ENCODE data around the gene CBR3. TPM values are rescaled to one million over a fixed set of nuclear protein-coding genes. Genes with fewer than 3 reads are reported as not detected.

CBR3 gene
- total and polyA plus RNA-seq, 4 donors: 0.23 to 9.0 (median 4.7) TPM

DNA sequence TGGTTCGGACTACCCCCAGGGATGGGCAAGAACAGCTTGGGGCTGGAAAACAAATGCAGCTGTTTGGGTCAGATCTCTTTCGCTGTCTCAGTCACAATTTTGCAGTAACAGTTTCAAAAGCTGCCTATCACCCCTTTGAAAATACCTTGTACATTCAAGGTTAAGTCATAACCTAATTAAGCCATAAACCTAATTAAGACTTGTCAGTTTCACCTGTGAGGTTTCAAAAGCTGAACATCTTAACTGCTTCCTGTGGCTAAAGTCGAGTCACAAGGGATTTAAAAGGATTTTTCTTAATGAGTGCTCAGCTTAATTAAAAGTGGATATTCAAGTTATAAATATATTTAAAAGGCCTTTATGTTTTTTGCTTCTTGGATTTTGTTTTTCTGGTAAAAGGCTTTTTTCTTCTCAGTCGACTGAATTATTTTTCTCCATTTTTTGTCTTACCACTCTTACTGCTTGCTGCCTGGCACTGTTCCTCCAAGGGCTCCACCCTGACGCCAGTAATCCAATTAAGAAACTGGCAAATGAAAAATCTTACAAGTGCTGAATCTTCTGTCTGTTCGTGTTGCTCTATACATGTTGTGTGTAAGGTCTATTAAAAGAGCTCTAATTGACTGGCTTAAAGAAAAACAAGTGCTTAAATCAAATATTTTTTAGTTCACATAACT is 33.8 kb upstream of the CBR3 start:
- Histone ChIP-seq H3K27ac (ENCODE audit: low read depth in 1 of 2, low read length in 1 of 2) (no peak overlapping the region), H3K4me3 (no peak overlapping the region), H3K36me3 (ENCODE audit: control insufficient read depth in 4 of 4, insufficient read depth in 4 of 4, low read length in 4 of 4) (no peaks in the 10 kb centered on the region), H3K4me1 (ENCODE audit: control insufficient read depth in 5 of 5, insufficient read depth in 5 of 5, low read length in 5 of 5) (peaks cover 0 to 13% (median 5%) of the 10 kb centered on the region in 5 donors), H3K9me3 (ENCODE audit: control insufficient read depth in 4 of 4, insufficient read depth in 3 of 4, low read length in 3 of 4) (no peaks in the 10 kb centered on the region), H3K9ac (ENCODE audit: insufficient read depth in 1 of 2, low read length in 2 of 2) (no peak overlapping the region), H3K27me3 (ENCODE audit: control insufficient read depth in 3 of 3, insufficient read depth in 3 of 3, low read length in 2 of 3) (peaks cover 0 to 15% (median 4%) of the 10 kb centered on the region in 3 donors)
- no peak for DNase-seq
- TF ChIP-seq, protein P1, sequence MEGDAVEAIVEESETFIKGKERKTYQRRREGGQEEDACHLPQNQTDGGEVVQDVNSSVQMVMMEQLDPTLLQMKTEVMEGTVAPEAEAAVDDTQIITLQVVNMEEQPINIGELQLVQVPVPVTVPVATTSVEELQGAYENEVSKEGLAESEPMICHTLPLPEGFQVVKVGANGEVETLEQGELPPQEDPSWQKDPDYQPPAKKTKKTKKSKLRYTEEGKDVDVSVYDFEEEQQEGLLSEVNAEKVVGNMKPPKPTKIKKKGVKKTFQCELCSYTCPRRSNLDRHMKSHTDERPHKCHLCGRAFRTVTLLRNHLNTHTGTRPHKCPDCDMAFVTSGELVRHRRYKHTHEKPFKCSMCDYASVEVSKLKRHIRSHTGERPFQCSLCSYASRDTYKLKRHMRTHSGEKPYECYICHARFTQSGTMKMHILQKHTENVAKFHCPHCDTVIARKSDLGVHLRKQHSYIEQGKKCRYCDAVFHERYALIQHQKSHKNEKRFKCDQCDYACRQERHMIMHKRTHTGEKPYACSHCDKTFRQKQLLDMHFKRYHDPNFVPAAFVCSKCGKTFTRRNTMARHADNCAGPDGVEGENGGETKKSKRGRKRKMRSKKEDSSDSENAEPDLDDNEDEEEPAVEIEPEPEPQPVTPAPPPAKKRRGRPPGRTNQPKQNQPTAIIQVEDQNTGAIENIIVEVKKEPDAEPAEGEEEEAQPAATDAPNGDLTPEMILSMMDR (IDR thresholded peaks at IDR 0.05; ENCODE audit: control extremely low read depth, extremely low read depth): no peak
- no peak for ATAC-seq (ENCODE audit: insufficient read depth, low FRiP score)
- WGBS, 2 donors: 67 to 88% methylated on average over 6 of the region's 6 CpGs

DNA sequence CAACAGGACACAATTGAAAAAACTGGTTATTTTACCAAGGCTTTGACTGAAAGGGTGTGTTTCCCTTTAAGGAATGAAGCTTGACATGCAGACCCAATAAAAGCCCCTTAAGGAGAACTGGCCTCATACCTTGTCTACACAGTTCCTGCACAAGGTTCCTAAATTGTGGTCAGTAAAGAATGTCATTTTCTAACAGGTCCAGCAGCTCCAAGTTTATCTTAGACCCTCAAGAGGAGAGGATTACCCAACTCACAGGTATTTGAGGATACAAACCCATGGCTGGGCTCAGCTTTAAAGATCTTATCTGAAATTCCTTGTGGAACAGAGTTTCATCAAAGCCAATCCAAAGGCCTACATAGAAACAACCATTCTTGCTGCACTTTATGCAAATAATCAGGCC is 31.4 kb upstream of the CBR3 start:
- H3K27ac ChIP-seq (ENCODE audit: low read depth in 1 of 2, low read length in 1 of 2): no peak overlapping the region
- H3K4me3 ChIP-seq: no peak overlapping the region
- H3K4me1 ChIP-seq (ENCODE audit: control insufficient read depth in 5 of 5, insufficient read depth in 5 of 5, low read length in 5 of 5): peaks cover 0 to 13% (median 5%) of the 10 kb centered on the region in 5 donors
- no peak for DNase-seq
- no peaks in the 10 kb centered on the region for H3K9me3 ChIP-seq (ENCODE audit: control insufficient read depth in 4 of 4, insufficient read depth in 3 of 4, low read length in 3 of 4)
- no peak for ATAC-seq (ENCODE audit: insufficient read depth, low FRiP score)
- TF ChIP-seq, protein P1 (IDR thresholded peaks at IDR 0.05; ENCODE audit: control extremely low read depth, extremely low read depth): no peak
- peaks cover 0 to 14% (median 4%) of the 10 kb centered on the region in 3 donors for H3K27me3 ChIP-seq (ENCODE audit: control insufficient read depth in 3 of 3, insufficient read depth in 3 of 3, low read length in 2 of 3)
- H3K36me3 ChIP-seq (ENCODE audit: control insufficient read depth in 4 of 4, insufficient read depth in 4 of 4, low read length in 4 of 4): no peaks in the 10 kb centered on the region
- H3K9ac ChIP-seq (ENCODE audit: insufficient read depth in 1 of 2, low read length in 2 of 2): no peak overlapping the region

DNA sequence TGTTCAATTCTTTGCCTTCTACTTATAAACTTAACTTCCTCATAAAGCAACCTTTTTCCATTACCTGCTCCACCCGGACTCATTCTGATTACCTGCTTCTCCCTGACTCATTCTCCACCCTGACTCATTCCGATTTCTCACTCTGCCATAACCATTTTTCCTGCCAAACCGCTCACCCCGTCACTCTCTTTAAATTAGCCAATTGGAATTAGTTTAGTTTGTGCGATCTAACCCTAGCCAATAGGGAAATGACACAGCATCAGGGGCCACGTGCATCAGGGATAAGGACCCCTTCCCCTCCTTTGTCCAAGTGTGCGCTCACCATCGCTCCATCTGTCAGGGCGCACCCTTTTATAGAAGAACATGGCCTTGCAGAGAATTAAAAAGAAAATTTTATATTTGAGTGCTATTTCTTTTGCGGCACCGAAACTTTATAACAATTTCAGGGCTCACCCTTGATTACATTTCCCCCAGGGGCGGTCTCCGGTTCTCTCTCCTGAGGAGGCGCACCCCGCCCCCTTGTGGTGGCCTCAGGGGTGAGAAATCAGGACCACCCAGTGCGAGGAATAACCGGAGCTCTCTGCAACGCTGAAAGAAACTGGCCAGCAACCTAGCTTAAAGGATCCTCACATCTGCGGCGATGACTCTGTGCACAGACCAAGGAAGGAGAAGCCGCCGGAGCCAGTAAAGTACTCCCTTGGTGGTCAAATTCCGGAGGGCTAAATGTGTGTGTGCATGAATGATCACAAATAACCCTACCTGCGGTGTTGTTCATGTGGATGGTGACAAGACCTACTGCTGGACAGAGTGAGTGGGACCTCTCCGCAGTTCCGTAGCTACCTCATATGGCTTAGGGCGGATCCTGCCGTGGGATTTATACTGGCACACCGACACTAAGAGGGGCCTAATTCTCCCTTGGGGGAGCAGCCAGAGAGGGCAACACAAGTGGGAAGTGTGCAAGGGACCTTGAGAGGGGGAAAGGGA is 30.3 kb upstream of the CBR3 start:
- Histone ChIP-seq H3K27me3 (ENCODE audit: control insufficient read depth in 3 of 3, insufficient read depth in 3 of 3, low read length in 2 of 3) (peaks cover 0 to 13% (median 4%) of the 10 kb centered on the region in 3 donors), H3K27ac (ENCODE audit: low read depth in 1 of 2, low read length in 1 of 2) (no peak overlapping the region), H3K36me3 (ENCODE audit: control insufficient read depth in 4 of 4, insufficient read depth in 4 of 4, low read length in 4 of 4) (no peaks in the 10 kb centered on the region), H3K9ac (ENCODE audit: insufficient read depth in 1 of 2, low read length in 2 of 2) (no peak overlapping the region), H3K4me1 (ENCODE audit: control insufficient read depth in 5 of 5, insufficient read depth in 5 of 5, low read length in 5 of 5) (peaks cover 0 to 13% (median 5%) of the 10 kb centered on the region in 5 donors), H3K9me3 (ENCODE audit: control insufficient read depth in 4 of 4, insufficient read depth in 3 of 4, low read length in 3 of 4) (no peaks in the 10 kb centered on the region), H3K4me3 (no peak overlapping the region)
- ATAC-seq (ENCODE audit: insufficient read depth, low FRiP score) (no peak), DNase-seq (peak; percentile 80 to 83 (median 81))
- 31 to 38% methylated on average over 29 of the region's 29 CpGs for WGBS, 2 donors
- TF ChIP-seq, protein P1 (IDR thresholded peaks at IDR 0.05; ENCODE audit: control extremely low read depth, extremely low read depth): no peak

Data from lung (tissue), 12 donors.